Glomerular visceral epithelial cell (primary cell): ENCODE measurements around the gene PEAR1.
A peak's percentile ranks its signal among the peaks of the same experiment; 100 is the strongest.

ENCODE experiments used
- DNase-seq: peaks from one replicate; pipeline ENCODE4 v3.0.0-alpha.2; 2016; ENCODE audit errors: extremely low spot score

PEAR1 gene

GRCh38 chr1:156939786-156940334 is 46.3 kb downstream of the PEAR1 start:
- no peak for DNase-seq

GRCh38 chr1:156941675-156942074 is 48.2 kb downstream of the PEAR1 start:
- no peak for DNase-seq

- DNase-seq, result no peak
These were observed 48.7 kb downstream of the PEAR1 start for GRCh38 chr1:156942176-156942575.

GRCh38 chr1:156942576-156942975 is 49.1 kb downstream of the PEAR1 start:
- no peak for DNase-seq

GRCh38 chr1:156943756-156944155 is 50.2 kb downstream of the PEAR1 start:
- DNase-seq, result no peak

- no peak for DNase-seq
These were observed 50.8 kb downstream of the PEAR1 start for GRCh38 chr1:156944268-156944667.

- no peak for DNase-seq
These were observed 51.3 kb downstream of the PEAR1 start for GRCh38 chr1:156944848-156945247.

GRCh38 chr1:156945881-156946661 is 52.6 kb downstream of the PEAR1 start:
- no peak for DNase-seq

GRCh38 chr1:156947127-156947526 is 53.6 kb downstream of the PEAR1 start:
- no peak for DNase-seq

- DNase-seq, result no peak
These were observed 54.5 kb downstream of the PEAR1 start for GRCh38 chr1:156947818-156948525.

GRCh38 chr1:156948708-156949107 is 55.2 kb downstream of the PEAR1 start:
- DNase-seq, result no peak

- no peak for DNase-seq
These were observed 55.6 kb downstream of the PEAR1 start for GRCh38 chr1:156949127-156949526.

GRCh38 chr1:156951371-156951770 is 57.9 kb downstream of the PEAR1 start:
- no peak for DNase-seq

- DNase-seq, result no peak
These were observed 60.1 kb downstream of the PEAR1 start for GRCh38 chr1:156953571-156953970.

- no peak for DNase-seq
These were observed 62.8 kb downstream of the PEAR1 start for GRCh38 chr1:156956333-156956732.

- DNase-seq, result no peak
These were observed 64.1 kb downstream of the PEAR1 start for GRCh38 chr1:156957634-156958033.

- DNase-seq, result peak; percentile 25
These were observed 64.8 kb downstream of the PEAR1 start for GRCh38 chr1:156958247-156958714.

GRCh38 chr1:156959414-156959813 is 65.9 kb downstream of the PEAR1 start:
- DNase-seq, result no peak

- DNase-seq, result no peak
These were observed 66.4 kb downstream of the PEAR1 start for GRCh38 chr1:156959925-156960324.

GRCh38 chr1:156961709-156962108 is 68.2 kb downstream of the PEAR1 start:
- peak; percentile 7 for DNase-seq

- DNase-seq, result no peak
These were observed 70.1 kb downstream of the PEAR1 start for GRCh38 chr1:156963621-156964020.

GRCh38 chr1:156964441-156964840 is 70.9 kb downstream of the PEAR1 start:
- no peak for DNase-seq
